DMS114 treated with DMSO at 0.1 percent for 48 hours (cell line): ENCODE data around the gene INTS6.

Source experiments
- DNase-seq: peaks from one replicate; lab custom pipeline; 2025; ENCODE audit not compliant: unreplicated experiment; lab: John Stamatoyannopoulos, UW

The INTS6 gene

GRCh38 chr13:51347099-51347498 is 105.7 kb downstream of the INTS6 start:
- no peak for DNase-seq

- no peak for DNase-seq
Observed at GRCh38 chr13:51346397-51346796, 106.4 kb downstream of the INTS6 start.

- no peak for DNase-seq
Observed at GRCh38 chr13:51343475-51343874, 109.4 kb downstream of the INTS6 start.

GRCh38 chr13:51342706-51343105 is 110.1 kb downstream of the INTS6 start:
- DNase-seq: no peak

- DNase-seq: no peak
Observed at GRCh38 chr13:51341791-51342190, 111.0 kb downstream of the INTS6 start.

GRCh38 chr13:51341232-51341631 is 111.6 kb downstream of the INTS6 start:
- no peak for DNase-seq

GRCh38 chr13:51339952-51340732 is 112.7 kb downstream of the INTS6 start:
- no peak for DNase-seq

GRCh38 chr13:51339354-51339753 is 113.5 kb downstream of the INTS6 start, which contains the start of gene SERPINE3:
TSS of gene SERPINE3 (plus strand) at chr13:51339691. CDS start at chr13:51341092, 1,401 bp downstream.
- no peak for DNase-seq

GRCh38 chr13:51336746-51337145 is 116.1 kb downstream of the INTS6 start:
- DNase-seq: no peak

GRCh38 chr13:51333826-51334225 is 119.0 kb downstream of the INTS6 start:
- no peak for DNase-seq

- DNase-seq: no peak
Observed at GRCh38 chr13:51333421-51333820, 119.4 kb downstream of the INTS6 start.

- no peak for DNase-seq
Observed at GRCh38 chr13:51332566-51333361, 120.1 kb downstream of the INTS6 start.

- no peak for DNase-seq
Observed at GRCh38 chr13:51331354-51331861, 121.4 kb downstream of the INTS6 start.

GRCh38 chr13:51330791-51331190 is 122.0 kb downstream of the INTS6 start:
- no peak for DNase-seq

GRCh38 chr13:51329606-51330005 is 123.2 kb downstream of the INTS6 start:
- no peak for DNase-seq

- DNase-seq: no peak
Observed at GRCh38 chr13:51328488-51328887, 124.3 kb downstream of the INTS6 start.

- no peak for DNase-seq
Observed at GRCh38 chr13:51327961-51328360, 124.9 kb downstream of the INTS6 start.

GRCh38 chr13:51326777-51327176 is 126.1 kb downstream of the INTS6 start:
- DNase-seq: no peak

GRCh38 chr13:51325837-51326236 is 127.0 kb downstream of the INTS6 start:
- DNase-seq: no peak

GRCh38 chr13:51324714-51325420 is 128.0 kb downstream of the INTS6 start:
- DNase-seq: no peak

- DNase-seq: no peak
Observed at GRCh38 chr13:51323824-51324511, 128.9 kb downstream of the INTS6 start.
